HL-60 (cell line): ENCODE data around the gene TFE3.

ENCODE experiments used
- GABPA ChIP-seq: IDR thresholded peaks from 2 replicates; pipeline ENCODE4 v1.6.1; 2012; ENCODE audit warnings: low read depth
- POLR2AphosphoS5 ChIP-seq: IDR thresholded peaks from 2 replicates; pipeline ENCODE4 v1.6.1; 2012; ENCODE audit warnings: low read depth
- SPI1 ChIP-seq: IDR thresholded peaks from 2 replicates; pipeline ENCODE4 v1.6.1; 2012; ENCODE audit warnings: low read depth, mild to moderate bottlenecking, borderline replicate concordance
- TF ChIP-seq, protein P1 (sequence below): IDR thresholded peaks from one replicate; pipeline ENCODE4 v1.5.1; 2011; ENCODE audit warnings: low read length, control low read depth, inconsistent platforms; ENCODE audit not compliant: insufficient read depth
- TF ChIP-seq, protein P2 (sequence below): IDR thresholded peaks from 2 replicates; pipeline ENCODE4 v1.6.1; 2012; ENCODE audit warnings: low read depth; ENCODE audit not compliant: insufficient replicate concordance

DNA sequence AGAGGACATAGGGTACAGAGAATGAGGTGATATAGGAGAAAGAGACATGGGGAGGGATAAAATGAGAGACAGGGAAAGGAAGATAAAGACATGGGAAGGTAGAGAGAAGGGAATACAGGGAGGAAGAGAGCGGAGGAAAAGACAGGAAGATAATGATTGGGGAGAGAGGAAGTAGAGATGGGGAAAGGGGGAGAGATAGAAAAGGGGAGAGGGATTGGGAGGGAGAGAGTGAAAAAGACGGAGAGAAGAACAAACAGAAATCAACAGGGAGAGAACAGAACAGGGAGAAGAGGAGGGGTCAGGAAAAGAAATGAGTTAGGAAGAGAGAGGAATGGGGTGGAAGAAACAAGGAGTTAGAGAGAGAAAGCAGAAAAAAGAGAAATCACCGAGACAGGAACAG, 45.7 kb downstream of the TFE3 start:
- TF ChIP-seq, protein P1, sequence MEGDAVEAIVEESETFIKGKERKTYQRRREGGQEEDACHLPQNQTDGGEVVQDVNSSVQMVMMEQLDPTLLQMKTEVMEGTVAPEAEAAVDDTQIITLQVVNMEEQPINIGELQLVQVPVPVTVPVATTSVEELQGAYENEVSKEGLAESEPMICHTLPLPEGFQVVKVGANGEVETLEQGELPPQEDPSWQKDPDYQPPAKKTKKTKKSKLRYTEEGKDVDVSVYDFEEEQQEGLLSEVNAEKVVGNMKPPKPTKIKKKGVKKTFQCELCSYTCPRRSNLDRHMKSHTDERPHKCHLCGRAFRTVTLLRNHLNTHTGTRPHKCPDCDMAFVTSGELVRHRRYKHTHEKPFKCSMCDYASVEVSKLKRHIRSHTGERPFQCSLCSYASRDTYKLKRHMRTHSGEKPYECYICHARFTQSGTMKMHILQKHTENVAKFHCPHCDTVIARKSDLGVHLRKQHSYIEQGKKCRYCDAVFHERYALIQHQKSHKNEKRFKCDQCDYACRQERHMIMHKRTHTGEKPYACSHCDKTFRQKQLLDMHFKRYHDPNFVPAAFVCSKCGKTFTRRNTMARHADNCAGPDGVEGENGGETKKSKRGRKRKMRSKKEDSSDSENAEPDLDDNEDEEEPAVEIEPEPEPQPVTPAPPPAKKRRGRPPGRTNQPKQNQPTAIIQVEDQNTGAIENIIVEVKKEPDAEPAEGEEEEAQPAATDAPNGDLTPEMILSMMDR = no peak
- no peak for TF ChIP-seq POLR2AphosphoS5
- TF ChIP-seq GABPA = no peak
- TF ChIP-seq, protein P2, sequence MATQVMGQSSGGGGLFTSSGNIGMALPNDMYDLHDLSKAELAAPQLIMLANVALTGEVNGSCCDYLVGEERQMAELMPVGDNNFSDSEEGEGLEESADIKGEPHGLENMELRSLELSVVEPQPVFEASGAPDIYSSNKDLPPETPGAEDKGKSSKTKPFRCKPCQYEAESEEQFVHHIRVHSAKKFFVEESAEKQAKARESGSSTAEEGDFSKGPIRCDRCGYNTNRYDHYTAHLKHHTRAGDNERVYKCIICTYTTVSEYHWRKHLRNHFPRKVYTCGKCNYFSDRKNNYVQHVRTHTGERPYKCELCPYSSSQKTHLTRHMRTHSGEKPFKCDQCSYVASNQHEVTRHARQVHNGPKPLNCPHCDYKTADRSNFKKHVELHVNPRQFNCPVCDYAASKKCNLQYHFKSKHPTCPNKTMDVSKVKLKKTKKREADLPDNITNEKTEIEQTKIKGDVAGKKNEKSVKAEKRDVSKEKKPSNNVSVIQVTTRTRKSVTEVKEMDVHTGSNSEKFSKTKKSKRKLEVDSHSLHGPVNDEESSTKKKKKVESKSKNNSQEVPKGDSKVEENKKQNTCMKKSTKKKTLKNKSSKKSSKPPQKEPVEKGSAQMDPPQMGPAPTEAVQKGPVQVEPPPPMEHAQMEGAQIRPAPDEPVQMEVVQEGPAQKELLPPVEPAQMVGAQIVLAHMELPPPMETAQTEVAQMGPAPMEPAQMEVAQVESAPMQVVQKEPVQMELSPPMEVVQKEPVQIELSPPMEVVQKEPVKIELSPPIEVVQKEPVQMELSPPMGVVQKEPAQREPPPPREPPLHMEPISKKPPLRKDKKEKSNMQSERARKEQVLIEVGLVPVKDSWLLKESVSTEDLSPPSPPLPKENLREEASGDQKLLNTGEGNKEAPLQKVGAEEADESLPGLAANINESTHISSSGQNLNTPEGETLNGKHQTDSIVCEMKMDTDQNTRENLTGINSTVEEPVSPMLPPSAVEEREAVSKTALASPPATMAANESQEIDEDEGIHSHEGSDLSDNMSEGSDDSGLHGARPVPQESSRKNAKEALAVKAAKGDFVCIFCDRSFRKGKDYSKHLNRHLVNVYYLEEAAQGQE = no peak
- no peak for TF ChIP-seq SPI1
